H9 (cell line): ENCODE measurements around the gene SLC39A1. TPM values are rescaled to one million over a fixed set of nuclear protein-coding genes. Genes with fewer than 3 reads are reported as not detected.

ENCODE experiments used
- DNase-seq: peaks from one replicate; pipeline ENCODE4 v3.0.0-alpha.2; 2017
- H2AFZ ChIP-seq: one replicate; pipeline ENCODE4 v1.6.1; 2013; ENCODE audit warnings: mild to moderate bottlenecking, low read length, control low read depth, moderate library complexity
- H2AK5ac ChIP-seq: 2 replicates; pipeline ENCODE4 v1.6.1; 2013; ENCODE audit warnings: low read length, control low read depth, mixed read lengths; ENCODE audit not compliant: insufficient read length
- H2BK120ac ChIP-seq: one replicate; pipeline ENCODE4 v1.6.1; 2013; ENCODE audit warnings: low read depth, mild to moderate bottlenecking, low read length, control low read depth, inconsistent platforms; ENCODE audit not compliant: poor library complexity, severe bottlenecking
- H2BK12ac ChIP-seq: 2 replicates; pipeline ENCODE4 v1.6.1; 2013; ENCODE audit warnings: low read length, control low read depth, mixed read lengths, low read depth; ENCODE audit not compliant: insufficient read length
- H2BK15ac ChIP-seq: 2 replicates; pipeline ENCODE4 v1.6.1; 2013; ENCODE audit warnings: low read depth, low read length, control low read depth
- H2BK20ac ChIP-seq: one replicate; pipeline ENCODE4 v1.6.1; 2013; ENCODE audit warnings: low read depth, mild to moderate bottlenecking, low read length, control low read depth, inconsistent platforms; ENCODE audit not compliant: poor library complexity, severe bottlenecking
- H2BK5ac ChIP-seq: 2 replicates; pipeline ENCODE4 v1.6.1; 2013; ENCODE audit warnings: low read length, control low read depth, mixed read lengths; ENCODE audit not compliant: insufficient read length
- H3K14ac ChIP-seq: 2 replicates; pipeline ENCODE4 v1.6.1; 2013; ENCODE audit warnings: low read length, control low read depth; ENCODE audit not compliant: insufficient read depth
- H3K18ac ChIP-seq: 2 replicates; pipeline ENCODE4 v1.6.1; 2013; ENCODE audit warnings: low read depth, mild to moderate bottlenecking, mixed read lengths, low read length, control low read depth; ENCODE audit not compliant: insufficient read length
- H3K23ac ChIP-seq: 2 replicates; pipeline ENCODE4 v1.6.1; 2013; ENCODE audit warnings: low read length, control low read depth, mixed read lengths, low read depth; ENCODE audit not compliant: insufficient read length
- H3K23me2 ChIP-seq: 2 replicates; pipeline ENCODE4 v1.6.1; 2013; ENCODE audit warnings: low read depth, mild to moderate bottlenecking, mixed read lengths, low read length, control low read depth; ENCODE audit not compliant: insufficient read length, poor library complexity, severe bottlenecking
- H3K27ac ChIP-seq: 2 replicates; pipeline ENCODE4 v1.5.1; 2013; ENCODE audit warnings: low read length, control low read depth, mixed read lengths, low read depth; ENCODE audit not compliant: insufficient read length
- H3K27me3 ChIP-seq: 2 replicates; pipeline ENCODE4 v1.6.1; 2013; ENCODE audit warnings: low read length, control low read depth, inconsistent platforms; ENCODE audit not compliant: insufficient read depth
- H3K4ac ChIP-seq: 2 replicates; pipeline ENCODE4 v1.6.1; 2013; ENCODE audit warnings: low read depth, mild to moderate bottlenecking, control low read depth, inconsistent platforms, low read length, moderate library complexity
- H3K4me1 ChIP-seq: 2 replicates; pipeline ENCODE4 v1.6.1; 2013; ENCODE audit warnings: low read length, control low read depth, inconsistent platforms; ENCODE audit not compliant: insufficient read depth
- H3K4me2 ChIP-seq: 2 replicates; pipeline ENCODE4 v1.6.1; 2013; ENCODE audit warnings: low read length, control low read depth, mixed read lengths; ENCODE audit not compliant: insufficient read length, insufficient read depth
- H3K56ac ChIP-seq: 2 replicates; pipeline ENCODE4 v1.6.1; 2013; ENCODE audit warnings: low read depth, mild to moderate bottlenecking, mixed read lengths, low read length, control low read depth; ENCODE audit not compliant: insufficient read length
- H3K79me1 ChIP-seq: 2 replicates; pipeline ENCODE4 v1.6.1; 2013; ENCODE audit warnings: low read depth, mild to moderate bottlenecking, moderate library complexity, low read length, control low read depth, inconsistent platforms; ENCODE audit not compliant: insufficient read depth, poor library complexity, severe bottlenecking
- H3K79me2 ChIP-seq: 2 replicates; pipeline ENCODE4 v1.6.1; 2013; ENCODE audit warnings: low read length, control low read depth, inconsistent platforms; ENCODE audit not compliant: insufficient read depth
- H3K9ac ChIP-seq: 2 replicates; pipeline ENCODE4 v1.6.1; 2013; ENCODE audit warnings: low read length, control low read depth, mixed read lengths; ENCODE audit not compliant: insufficient read length; ENCODE audit errors: extremely low read depth
- H3K9me3 ChIP-seq: one replicate; pipeline ENCODE4 v1.6.1; 2013; ENCODE audit warnings: low read depth, low read length, inconsistent platforms; ENCODE audit not compliant: control insufficient read depth
- H3T11ph ChIP-seq: one replicate; pipeline ENCODE4 v1.6.1; 2013; ENCODE audit warnings: mild to moderate bottlenecking, low read length, control low read depth, inconsistent platforms
- H4K20me1 ChIP-seq: one replicate; pipeline ENCODE4 v1.6.1; 2013; ENCODE audit not compliant: control insufficient read depth, insufficient read length, insufficient read depth
- H4K5ac ChIP-seq: 2 replicates; pipeline ENCODE4 v1.6.1; 2013; ENCODE audit warnings: low read depth, mild to moderate bottlenecking, mixed read lengths, low read length, control low read depth; ENCODE audit not compliant: insufficient read length
- H4K8ac ChIP-seq: replicated peaks from 2 replicates; pipeline ENCODE4 v1.6.1; 2013; ENCODE audit warnings: low read length, control low read depth, mixed read lengths, low read depth; ENCODE audit not compliant: insufficient read length
- H4K91ac ChIP-seq: 2 replicates; pipeline ENCODE4 v1.6.1; 2013; ENCODE audit warnings: low read depth, mild to moderate bottlenecking, moderate library complexity, mixed read lengths, low read length, control low read depth; ENCODE audit not compliant: insufficient read length
- H3K27ac Mint-ChIP-seq, 3 experiments: 2 replicates in 2 of 3; 3 replicates in 1 of 3; pipeline ENCODE4 v1.8.0; 2020 to 2021; ENCODE audit warnings: mixed read lengths in 3 of 3, mild to moderate bottlenecking in 1 of 3, moderate library complexity in 1 of 3
- H3K27me3 Mint-ChIP-seq: 2 replicates; pipeline ENCODE4 v1.8.0; 2021; ENCODE audit warnings: low read depth, mild to moderate bottlenecking, moderate library complexity, mixed read lengths
- H3K36me3 Mint-ChIP-seq, 3 experiments: 2 replicates in 2 of 3; 3 replicates in 1 of 3; pipeline ENCODE4 v1.8.0; 2020 to 2021; ENCODE audit warnings: low read depth in 3 of 3, mixed read lengths in 3 of 3; ENCODE audit not compliant: insufficient read depth in 1 of 3
- H3K4me1 Mint-ChIP-seq, 2 experiments: 2 replicates each; pipeline ENCODE4 v1.8.0; 2020; ENCODE audit warnings: mixed read lengths in 2 of 2
- H3K4me3 Mint-ChIP-seq, 2 experiments: 2 replicates in 1 of 2; 3 replicates in 1 of 2; pipeline ENCODE4 v1.8.0; 2020 to 2021; ENCODE audit warnings: mild to moderate bottlenecking in 2 of 2, mixed read lengths in 2 of 2, moderate library complexity in 1 of 2
- H3K9me3 Mint-ChIP-seq, 2 experiments: 2 replicates in 1 of 2; 3 replicates in 1 of 2; pipeline ENCODE4 v1.8.0; 2020; ENCODE audit warnings: mild to moderate bottlenecking in 2 of 2, mixed read lengths in 2 of 2, moderate library complexity in 1 of 2
- CTCF ChIP-seq: fragments of 200-600 bp; sonication (generic); conservative IDR thresholded peaks from 3 replicates; pipeline ENCODE4 v1.8.0; 2021; ENCODE audit warnings: antibody characterized with exemption, mild to moderate bottlenecking
- WGBS: extraction: QIAGEN DNeasy Blood & Tissue Kit; methylation state at CpG from one replicate; pipeline ENCODE4 v1.1.7; 2013; ENCODE audit warnings: missing lambda C conversion rate, low lambda C conversion rate, mixed read lengths; ENCODE audit not compliant: insufficient read length; ENCODE audit errors: extremely low coverage; 5-methylcytosine and 5-hydroxymethylcytosine counted together
- total RNA-seq: library from RNA; stranded (reverse); gene quantifications from 2 replicates; pipeline ENCODE4 v1.2.1, GENCODE V29; 2021

The SLC39A1 gene
- total RNA-seq, 1 experiment from 2014 or later: 161 TPM

GRCh38 chr1:153985941-153986761 is 22.8 kb upstream of the SLC39A1 start, which contains the start of gene RAB13:
Gene RAB13 (minus strand): TSS chr1:153986339. CDS start chr1:153986236, 103 bp downstream.
- no peak within 1 kb of the TSS for H2BK12ac ChIP-seq
- H3K4me2 ChIP-seq: peak within 1 kb of the TSS; percentile 84
- Mint-ChIP-seq H3K4me3 (peak within 1 kb of the TSS; percentile 88 to 97), H3K27me3 (no peaks in the 10 kb centered on the region), H3K27ac (peak within 1 kb of the TSS; percentile 97), H3K4me1 (peaks cover 17 to 18% of the 10 kb centered on the region in 2 experiments), H3K9me3 (no peaks in the 10 kb centered on the region; a peak in 1 of 5 replicates), H3K36me3 (peaks cover 18 to 36% (median 34%) of the 10 kb centered on the region in 3 experiments)
- H3K27me3 ChIP-seq: no peaks in the 10 kb centered on the region
- no CpG with 5 or more reads among the region's 32 CpGs for WGBS
- H2BK120ac ChIP-seq: no peak within 1 kb of the TSS
- no peak within 1 kb of the TSS for H4K5ac ChIP-seq
- H3K4me1 ChIP-seq: no peaks in the 10 kb centered on the region
- no peak within 1 kb of the TSS for H4K8ac ChIP-seq
- H3K79me2 ChIP-seq: peaks cover 3% of the 10 kb centered on the region; the same call in 1 of the 2 replicates
- H2AFZ ChIP-seq: peak within 1 kb of the TSS; percentile 100
- peak within 1 kb of the TSS; percentile 22 for H3K18ac ChIP-seq
- H3K9ac ChIP-seq: peak within 1 kb of the TSS; percentile 80
- H2BK15ac ChIP-seq: no peak within 1 kb of the TSS
- no peak within 1 kb of the TSS for H2BK5ac ChIP-seq
- no peak within 1 kb of the TSS for H3T11ph ChIP-seq
- H3K9me3 ChIP-seq: no peaks in the 10 kb centered on the region
- H2BK20ac ChIP-seq: no peak within 1 kb of the TSS
- H4K20me1 ChIP-seq: no peaks in the 10 kb centered on the region
- no peak for TF ChIP-seq CTCF
- no peak within 1 kb of the TSS for H3K27ac ChIP-seq
- no peak within 1 kb of the TSS for H3K56ac ChIP-seq
- H3K4ac ChIP-seq: no peak within 1 kb of the TSS
- no peak within 1 kb of the TSS for H2AK5ac ChIP-seq
- peak within 1 kb of the TSS; percentile 34 for H3K14ac ChIP-seq
- peak; percentile 93 for DNase-seq
- no peak within 1 kb of the TSS for H4K91ac ChIP-seq
- no peaks in the 10 kb centered on the region for H3K79me1 ChIP-seq
- H3K23ac ChIP-seq: no peak within 1 kb of the TSS
- peaks cover 18% of the 10 kb centered on the region for H3K23me2 ChIP-seq
